ENCODE data around the gene UBE2E3.

The UBE2E3 gene

GRCh38 chr2:180947208-180947689 lies 33.2 kb upstream of the UBE2E3 start:
- no peaks in the 10 kb centered on the region for H3K9me3 ChIP-seq (ENCODE audit: insufficient read depth, low read depth, low read length)
- no peak overlapping the region for H2AK5ac ChIP-seq (ENCODE audit: low read length)
- H2BK120ac ChIP-seq (ENCODE audit: insufficient read depth, low read length, poor library complexity) = no peak overlapping the region
- no peak overlapping the region for H2BK5ac ChIP-seq (ENCODE audit: low read depth, low read length, poor library complexity)
- no peak overlapping the region for H3K14ac ChIP-seq (ENCODE audit: low read length)
- no peaks in the 10 kb centered on the region for H3K79me1 ChIP-seq (ENCODE audit: low read length)
- H4K91ac ChIP-seq (ENCODE audit: low read depth, low read length) = no peak overlapping the region
- H2BK12ac ChIP-seq (ENCODE audit: low read length) = no peak overlapping the region
- no peak overlapping the region for H4K12ac ChIP-seq (ENCODE audit: low read depth, low read length)
- H3K4me3 ChIP-seq (ENCODE audit: low read depth, low read length) = no peak overlapping the region
- H3K4me2 ChIP-seq (ENCODE audit: low read length) = no peak overlapping the region
- H4K8ac ChIP-seq (ENCODE audit: low read depth, low read length) = no peak overlapping the region
- no peak overlapping the region for H3K23ac ChIP-seq (ENCODE audit: low read length)
- H3K4me1 ChIP-seq (ENCODE audit: control insufficient read depth in 1 of 2, insufficient read depth in 2 of 2, low read length in 2 of 2) = no peaks in the 10 kb centered on the region
- no peak overlapping the region for H2AFZ ChIP-seq (ENCODE audit: insufficient read depth, low read length, poor library complexity)
- no peak overlapping the region for H3K27ac ChIP-seq (ENCODE audit: low read depth, low read length)
- no peak for DNase-seq
- no peak overlapping the region for H3K9ac ChIP-seq (ENCODE audit: low read length)
- H3K4ac ChIP-seq (ENCODE audit: low read depth, low read length) = no peak overlapping the region
- H3K18ac ChIP-seq (ENCODE audit: low read length) = no peak overlapping the region
- no CpG with 5 or more reads among the region's 1 CpG for WGBS (ENCODE audit: extremely low coverage, insufficient coverage, insufficient read length)
- no peaks in the 10 kb centered on the region for H3K27me3 ChIP-seq (ENCODE audit: insufficient read depth, low read length)
- H3K36me3 ChIP-seq (ENCODE audit: control insufficient read depth in 1 of 2, insufficient read depth in 2 of 2, low read length in 2 of 2) = no peaks in the 10 kb centered on the region
- H3K79me2 ChIP-seq (ENCODE audit: control insufficient read depth, insufficient read depth, low read length, poor library complexity) = no peaks in the 10 kb centered on the region

GRCh38 chr2:180949896-180950295 lies 30.5 kb upstream of the UBE2E3 start:
- no CpG with 5 or more reads among the region's 1 CpG for WGBS (ENCODE audit: extremely low coverage, insufficient coverage, insufficient read length)
- no peaks in the 10 kb centered on the region for H3K79me1 ChIP-seq (ENCODE audit: low read length)
- H3K14ac ChIP-seq (ENCODE audit: low read length) = no peak overlapping the region
- no peak overlapping the region for H3K9ac ChIP-seq (ENCODE audit: low read length)
- H3K36me3 ChIP-seq (ENCODE audit: control insufficient read depth in 1 of 2, insufficient read depth in 2 of 2, low read length in 2 of 2) = no peaks in the 10 kb centered on the region
- DNase-seq = no peak
- H3K18ac ChIP-seq (ENCODE audit: low read length) = no peak overlapping the region
- no peak overlapping the region for H2BK5ac ChIP-seq (ENCODE audit: low read depth, low read length, poor library complexity)
- no peak overlapping the region for H3K4me2 ChIP-seq (ENCODE audit: low read length)
- no peak overlapping the region for H3K4me3 ChIP-seq (ENCODE audit: low read depth, low read length)
- H4K12ac ChIP-seq (ENCODE audit: low read depth, low read length) = no peak overlapping the region
- no peaks in the 10 kb centered on the region for H3K27me3 ChIP-seq (ENCODE audit: insufficient read depth, low read length)
- no peaks in the 10 kb centered on the region for H3K9me3 ChIP-seq (ENCODE audit: insufficient read depth, low read depth, low read length)
- H2BK120ac ChIP-seq (ENCODE audit: insufficient read depth, low read length, poor library complexity) = no peak overlapping the region
- H3K27ac ChIP-seq (ENCODE audit: low read depth, low read length) = no peak overlapping the region
- no peak overlapping the region for H3K4ac ChIP-seq (ENCODE audit: low read depth, low read length)
- H4K91ac ChIP-seq (ENCODE audit: low read depth, low read length) = no peak overlapping the region
- H2AFZ ChIP-seq (ENCODE audit: insufficient read depth, low read length, poor library complexity) = no peak overlapping the region
- H4K8ac ChIP-seq (ENCODE audit: low read depth, low read length) = no peak overlapping the region
- no peaks in the 10 kb centered on the region for H3K79me2 ChIP-seq (ENCODE audit: control insufficient read depth, insufficient read depth, low read length, poor library complexity)
- no peak overlapping the region for H2BK12ac ChIP-seq (ENCODE audit: low read length)
- H3K23ac ChIP-seq (ENCODE audit: low read length) = no peak overlapping the region
- no peak overlapping the region for H2AK5ac ChIP-seq (ENCODE audit: low read length)
- H3K4me1 ChIP-seq (ENCODE audit: control insufficient read depth in 1 of 2, insufficient read depth in 2 of 2, low read length in 2 of 2) = no peaks in the 10 kb centered on the region

- H3K79me1 ChIP-seq (ENCODE audit: low read length) = no peaks in the 10 kb centered on the region
- no peak overlapping the region for H2BK120ac ChIP-seq (ENCODE audit: insufficient read depth, low read length, poor library complexity)
- WGBS (ENCODE audit: extremely low coverage, insufficient coverage, insufficient read length) = no CpG with 5 or more reads among the region's 2 CpGs
- H4K8ac ChIP-seq (ENCODE audit: low read depth, low read length) = no peak overlapping the region
- H3K79me2 ChIP-seq (ENCODE audit: control insufficient read depth, insufficient read depth, low read length, poor library complexity) = no peaks in the 10 kb centered on the region
- H3K4me3 ChIP-seq (ENCODE audit: low read depth, low read length) = no peak overlapping the region
- H3K4ac ChIP-seq (ENCODE audit: low read depth, low read length) = no peak overlapping the region
- no peaks in the 10 kb centered on the region for H3K27me3 ChIP-seq (ENCODE audit: insufficient read depth, low read length)
- H3K23ac ChIP-seq (ENCODE audit: low read length) = no peak overlapping the region
- no peak overlapping the region for H2BK12ac ChIP-seq (ENCODE audit: low read length)
- H2BK5ac ChIP-seq (ENCODE audit: low read depth, low read length, poor library complexity) = no peak overlapping the region
- no peak overlapping the region for H3K18ac ChIP-seq (ENCODE audit: low read length)
- no peak overlapping the region for H4K91ac ChIP-seq (ENCODE audit: low read depth, low read length)
- no peaks in the 10 kb centered on the region for H3K9me3 ChIP-seq (ENCODE audit: insufficient read depth, low read depth, low read length)
- H3K9ac ChIP-seq (ENCODE audit: low read length) = no peak overlapping the region
- H3K36me3 ChIP-seq (ENCODE audit: control insufficient read depth in 1 of 2, insufficient read depth in 2 of 2, low read length in 2 of 2) = no peaks in the 10 kb centered on the region
- no peak for DNase-seq
- H3K4me1 ChIP-seq (ENCODE audit: control insufficient read depth in 1 of 2, insufficient read depth in 2 of 2, low read length in 2 of 2) = no peaks in the 10 kb centered on the region
- no peak overlapping the region for H2AFZ ChIP-seq (ENCODE audit: insufficient read depth, low read length, poor library complexity)
- no peak overlapping the region for H3K4me2 ChIP-seq (ENCODE audit: low read length)
- H2AK5ac ChIP-seq (ENCODE audit: low read length) = no peak overlapping the region
- H3K14ac ChIP-seq (ENCODE audit: low read length) = no peak overlapping the region
- H3K27ac ChIP-seq (ENCODE audit: low read depth, low read length) = no peak overlapping the region
- no peak overlapping the region for H4K12ac ChIP-seq (ENCODE audit: low read depth, low read length)
These were observed 28.3 kb upstream of the UBE2E3 start for GRCh38 chr2:180952082-180952481.

GRCh38 chr2:180952731-180953336 lies 27.6 kb upstream of the UBE2E3 start:
- no peak overlapping the region for H3K14ac ChIP-seq (ENCODE audit: low read length)
- no peak overlapping the region for H2AK5ac ChIP-seq (ENCODE audit: low read length)
- H3K23ac ChIP-seq (ENCODE audit: low read length) = no peak overlapping the region
- no peak overlapping the region for H3K4me3 ChIP-seq (ENCODE audit: low read depth, low read length)
- no peak overlapping the region for H3K4me2 ChIP-seq (ENCODE audit: low read length)
- no peaks in the 10 kb centered on the region for H3K79me1 ChIP-seq (ENCODE audit: low read length)
- H4K12ac ChIP-seq (ENCODE audit: low read depth, low read length) = no peak overlapping the region
- no peak overlapping the region for H2BK5ac ChIP-seq (ENCODE audit: low read depth, low read length, poor library complexity)
- no peaks in the 10 kb centered on the region for H3K27me3 ChIP-seq (ENCODE audit: insufficient read depth, low read length)
- no peak for DNase-seq
- H3K18ac ChIP-seq (ENCODE audit: low read length) = no peak overlapping the region
- H3K36me3 ChIP-seq (ENCODE audit: control insufficient read depth in 1 of 2, insufficient read depth in 2 of 2, low read length in 2 of 2) = no peaks in the 10 kb centered on the region
- no peak overlapping the region for H4K8ac ChIP-seq (ENCODE audit: low read depth, low read length)
- no peak overlapping the region for H2BK12ac ChIP-seq (ENCODE audit: low read length)
- no peaks in the 10 kb centered on the region for H3K9me3 ChIP-seq (ENCODE audit: insufficient read depth, low read depth, low read length)
- no peaks in the 10 kb centered on the region for H3K79me2 ChIP-seq (ENCODE audit: control insufficient read depth, insufficient read depth, low read length, poor library complexity)
- H3K4ac ChIP-seq (ENCODE audit: low read depth, low read length) = no peak overlapping the region
- no peak overlapping the region for H3K27ac ChIP-seq (ENCODE audit: low read depth, low read length)
- no peaks in the 10 kb centered on the region for H3K4me1 ChIP-seq (ENCODE audit: control insufficient read depth in 1 of 2, insufficient read depth in 2 of 2, low read length in 2 of 2)
- H2BK120ac ChIP-seq (ENCODE audit: insufficient read depth, low read length, poor library complexity) = no peak overlapping the region
- H4K91ac ChIP-seq (ENCODE audit: low read depth, low read length) = no peak overlapping the region
- no peak overlapping the region for H3K9ac ChIP-seq (ENCODE audit: low read length)
- no peak overlapping the region for H2AFZ ChIP-seq (ENCODE audit: insufficient read depth, low read length, poor library complexity)
